Mononuclear cell (primary cell): ENCODE results near the gene TIGD3. TPM values are rescaled to one million over a fixed set of nuclear protein-coding genes. Genes with fewer than 3 reads are reported as not detected.

ENCODE experiments used
- H3K27me3 ChIP-seq: 2 replicates; pipeline ENCODE4 v1.6.0; 2011; ENCODE audit warnings: low read length, control low read depth; ENCODE audit not compliant: insufficient read depth
- H3K4me1 ChIP-seq: 2 replicates; pipeline ENCODE4 v1.5.1; 2011; ENCODE audit warnings: mild to moderate bottlenecking, low read length, control low read depth; ENCODE audit not compliant: insufficient read depth
- H3K4me3 ChIP-seq: 2 replicates; pipeline ENCODE4 v1.5.1; 2011; ENCODE audit warnings: mild to moderate bottlenecking, low read length, moderate library complexity
- H3K9me3 ChIP-seq: 2 replicates; pipeline ENCODE4 v1.5.1; 2011; ENCODE audit warnings: low read depth, mild to moderate bottlenecking, control low read depth, low read length
- total RNA-seq: library from RNA; depleted of rRNA; stranded (reverse); fragments of >200 nt; gene quantifications from one replicate; pipeline ENCODE4 v1.2.3, GENCODE V29; 2012

TIGD3 gene, protein sequence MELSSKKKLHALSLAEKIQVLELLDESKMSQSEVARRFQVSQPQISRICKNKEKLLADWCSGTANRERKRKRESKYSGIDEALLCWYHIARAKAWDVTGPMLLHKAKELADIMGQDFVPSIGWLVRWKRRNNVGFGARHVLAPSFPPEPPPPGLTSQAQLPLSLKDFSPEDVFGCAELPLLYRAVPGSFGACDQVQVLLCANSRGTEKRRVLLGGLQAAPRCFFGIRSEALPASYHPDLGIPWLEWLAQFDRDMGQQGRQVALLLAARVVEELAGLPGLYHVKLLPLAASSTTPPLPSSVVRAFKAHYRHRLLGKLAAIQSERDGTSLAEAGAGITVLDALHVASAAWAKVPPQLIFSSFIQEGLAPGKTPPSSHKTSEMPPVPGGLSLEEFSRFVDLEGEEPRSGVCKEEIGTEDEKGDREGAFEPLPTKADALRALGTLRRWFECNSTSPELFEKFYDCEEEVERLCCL
- 0.42 TPM for total RNA-seq

- Histone ChIP-seq H3K9me3 (no peaks in the 10 kb centered on the region), H3K4me1 (peaks cover 13% of the 10 kb centered on the region), H3K4me3 (peak within 1 kb of the TSS; percentile 55), H3K27me3 (no peaks in the 10 kb centered on the region)
Observed at GRCh38 chr11:65354265-65355012, at the start of gene TIGD3. Gene TIGD3 (plus strand): TSS chr11:65354751. CDS start chr11:65355809, 1,058 bp downstream.

DNA sequence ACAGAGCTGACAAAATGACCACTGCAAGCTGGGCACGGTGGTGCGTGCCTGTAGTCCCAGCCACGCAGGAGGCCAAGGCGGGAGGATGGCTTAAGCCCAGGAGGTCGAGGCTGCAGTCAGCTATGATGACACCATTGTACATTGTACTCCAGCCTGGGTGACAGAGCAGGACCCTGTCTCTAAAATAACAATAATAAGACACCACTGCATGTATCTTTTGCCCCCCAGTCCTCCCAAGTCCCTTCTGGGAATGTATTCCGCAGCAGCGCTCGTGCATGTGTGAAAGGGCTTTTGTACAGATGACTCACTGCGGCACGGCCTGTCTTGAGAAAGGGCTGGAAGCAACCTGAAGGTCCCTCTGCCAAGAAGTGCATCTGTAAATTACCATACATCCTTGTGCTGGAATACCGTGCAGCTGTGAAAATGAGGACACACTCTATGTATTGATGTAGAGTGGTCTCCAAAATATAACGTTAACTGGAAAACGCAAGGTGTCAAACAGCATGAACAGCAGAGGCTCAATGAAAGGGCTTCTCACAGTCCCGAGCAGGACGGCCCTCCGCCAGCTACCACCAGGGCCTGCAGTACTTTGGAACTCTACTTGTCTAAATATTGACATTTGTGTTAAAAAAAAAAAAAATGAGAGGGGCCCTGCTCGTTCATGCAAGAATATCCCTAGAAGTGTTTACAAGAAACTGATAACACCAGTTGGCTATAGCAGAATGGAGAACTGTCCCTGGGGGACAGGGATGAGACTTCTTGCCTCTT is 48.9 kb upstream of the TIGD3 start:
- no peaks in the 10 kb centered on the region for H3K9me3 ChIP-seq
- no peak overlapping the region for H3K4me3 ChIP-seq
- H3K27me3 ChIP-seq, result no peaks in the 10 kb centered on the region
- peaks cover 14% of the 10 kb centered on the region for H3K4me1 ChIP-seq

DNA sequence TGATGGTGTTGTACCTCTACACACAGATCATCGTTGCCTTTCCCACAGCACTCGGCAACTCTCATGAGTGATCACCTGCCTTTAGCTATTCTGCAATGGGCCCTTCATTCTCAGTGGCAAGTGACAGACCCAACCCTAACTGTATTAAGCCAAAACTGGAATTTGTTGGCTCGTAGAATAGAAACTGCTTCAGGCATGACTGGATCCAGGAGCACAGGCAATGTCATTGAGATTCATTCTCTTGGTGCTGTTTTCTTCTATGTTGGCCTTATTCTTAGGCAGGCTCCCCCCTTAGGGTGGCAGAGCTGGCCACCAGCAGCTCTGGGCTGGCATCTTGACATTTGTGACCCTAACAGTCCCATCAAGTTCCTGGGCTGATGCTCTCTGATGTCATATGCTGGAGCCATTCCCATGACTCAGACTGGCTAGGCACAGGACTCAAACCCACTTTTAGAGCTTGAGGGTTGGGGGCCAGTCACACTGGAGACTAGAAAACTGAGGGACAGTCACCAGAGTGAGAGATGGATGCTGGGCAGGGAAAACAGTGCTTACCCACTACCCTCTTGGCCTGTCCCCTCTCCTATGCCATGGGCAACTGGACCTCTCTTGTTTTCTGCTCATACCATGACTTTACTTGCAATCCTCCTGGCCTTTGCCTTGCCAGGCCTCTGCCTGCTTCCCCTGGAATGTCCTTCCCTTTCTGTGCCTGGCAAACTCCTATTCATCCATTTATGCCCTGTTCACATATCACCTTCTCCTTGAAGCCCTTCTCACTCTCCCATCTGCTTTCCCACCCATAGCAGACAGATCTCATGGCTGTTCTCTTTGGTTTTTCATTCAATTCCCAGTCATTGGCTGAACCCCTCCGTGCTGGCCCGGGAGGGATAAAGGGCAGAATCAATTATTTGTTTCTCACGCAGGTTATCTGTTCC is 47.0 kb upstream of the TIGD3 start:
- H3K9me3 ChIP-seq, result no peaks in the 10 kb centered on the region
- no peaks in the 10 kb centered on the region for H3K27me3 ChIP-seq
- no peak overlapping the region for H3K4me3 ChIP-seq
- peaks cover 14% of the 10 kb centered on the region for H3K4me1 ChIP-seq

DNA sequence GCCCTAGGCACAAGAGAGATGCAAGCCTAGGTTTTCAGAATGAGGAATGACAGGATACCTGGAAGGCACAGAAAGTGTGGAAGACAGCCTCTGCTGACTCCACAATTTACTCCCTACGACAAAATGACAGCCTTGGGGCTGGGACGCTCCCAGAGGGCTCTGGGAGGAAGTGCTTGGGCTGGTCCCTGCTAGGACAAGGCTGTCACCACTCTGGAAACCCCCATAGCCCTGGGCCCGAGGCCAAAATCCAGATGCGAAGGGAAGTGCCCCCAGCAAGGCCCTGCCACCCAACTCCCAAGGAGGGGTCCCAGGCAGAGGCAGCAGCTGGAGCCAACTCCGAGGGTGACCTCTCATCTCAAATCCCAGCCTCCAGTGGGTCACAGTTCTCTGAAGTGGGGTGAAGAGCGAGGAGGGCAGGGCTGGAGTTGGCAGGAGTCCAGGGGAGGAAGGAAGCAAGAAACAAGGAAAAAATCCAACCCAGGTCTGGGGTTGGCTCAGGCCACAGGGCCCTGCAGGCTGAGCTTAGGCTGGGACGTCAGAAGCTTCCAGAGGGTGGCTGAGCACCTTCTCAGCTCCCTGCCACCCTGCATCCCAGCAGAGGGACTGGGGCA is 46.2 kb upstream of the TIGD3 start:
- Histone ChIP-seq H3K4me1 (peaks cover 14% of the 10 kb centered on the region), H3K4me3 (no peak overlapping the region), H3K9me3 (no peaks in the 10 kb centered on the region), H3K27me3 (no peaks in the 10 kb centered on the region)

DNA sequence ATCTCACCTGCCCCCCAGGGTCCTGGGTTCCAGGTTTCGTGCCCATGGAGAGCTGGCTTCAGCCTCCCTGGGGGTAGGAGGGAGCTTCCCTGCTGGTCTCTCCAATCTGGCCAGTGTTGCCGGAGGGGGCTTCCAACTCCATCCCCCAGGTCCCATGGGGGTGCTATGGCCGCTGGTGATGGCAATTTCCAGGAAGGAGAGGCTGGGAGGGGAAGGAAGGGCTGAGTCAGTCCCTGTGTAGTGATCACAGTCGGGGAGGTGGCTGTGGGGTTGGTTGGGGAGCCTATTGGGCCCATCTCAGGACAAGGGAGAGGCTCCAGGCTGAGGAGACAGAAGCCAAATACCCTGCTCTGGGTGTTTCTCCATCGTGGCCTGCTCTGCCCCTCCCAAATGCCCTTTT is 45.5 kb upstream of the TIGD3 start:
- peaks cover 18% of the 10 kb centered on the region for H3K4me1 ChIP-seq
- no peaks in the 10 kb centered on the region for H3K9me3 ChIP-seq
- H3K4me3 ChIP-seq, result no peak overlapping the region
- H3K27me3 ChIP-seq, result no peaks in the 10 kb centered on the region

GRCh38 chr11:65310215-65310614 is 44.3 kb upstream of the TIGD3 start:
- no peak overlapping the region for H3K4me3 ChIP-seq
- H3K27me3 ChIP-seq, result no peaks in the 10 kb centered on the region
- H3K4me1 ChIP-seq, result peaks cover 23% of the 10 kb centered on the region
- no peaks in the 10 kb centered on the region for H3K9me3 ChIP-seq

DNA sequence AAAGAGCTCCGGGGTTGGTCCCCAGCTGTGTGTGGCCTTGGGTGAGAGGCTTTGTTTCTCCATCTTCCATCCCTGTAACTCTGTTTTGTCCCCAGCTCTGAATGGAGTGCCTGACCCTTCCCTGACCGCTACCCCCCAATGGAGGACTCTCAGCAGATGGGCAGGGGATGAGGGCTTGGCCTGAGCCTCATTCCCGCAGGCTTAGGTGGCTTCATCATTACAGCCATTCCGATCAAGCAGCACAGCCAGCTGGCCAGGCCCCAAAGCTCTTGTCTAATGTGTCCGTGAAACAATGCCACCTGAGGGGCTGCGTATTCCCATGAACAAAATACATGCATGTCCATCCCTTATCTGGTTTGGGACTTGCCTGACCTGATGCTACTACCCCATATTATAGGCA is 43.8 kb upstream of the TIGD3 start:
- H3K27me3 ChIP-seq, result no peaks in the 10 kb centered on the region
- H3K4me1 ChIP-seq, result peaks cover 28% of the 10 kb centered on the region
- H3K4me3 ChIP-seq, result no peak overlapping the region
- H3K9me3 ChIP-seq, result no peaks in the 10 kb centered on the region

- Histone ChIP-seq H3K4me1 (peaks cover 33% of the 10 kb centered on the region), H3K27me3 (no peaks in the 10 kb centered on the region), H3K9me3 (no peaks in the 10 kb centered on the region), H3K4me3 (no peak overlapping the region)
Observed at GRCh38 chr11:65311170-65311678, 43.3 kb upstream of the TIGD3 start.

- H3K27me3 ChIP-seq, result no peaks in the 10 kb centered on the region
- no peaks in the 10 kb centered on the region for H3K9me3 ChIP-seq
- H3K4me3 ChIP-seq, result peak within 1 kb of the TSS; percentile 65
- peaks cover 28% of the 10 kb centered on the region for H3K4me1 ChIP-seq
Observed at GRCh38 chr11:65314501-65315203, 39.9 kb upstream of the TIGD3 start, which contains the start of gene CDC42EP2. Gene CDC42EP2 (plus strand): TSS chr11:65314866. CDS start chr11:65320899, 6,033 bp downstream.

- Histone ChIP-seq H3K4me1 (peaks cover 28% of the 10 kb centered on the region), H3K27me3 (no peaks in the 10 kb centered on the region), H3K4me3 (peak overlapping the region; percentile 65), H3K9me3 (no peaks in the 10 kb centered on the region)
Observed at GRCh38 chr11:65315204-65315865, 39.2 kb upstream of the TIGD3 start.

- Histone ChIP-seq H3K4me1 (peaks cover 28% of the 10 kb centered on the region), H3K4me3 (peak overlapping the region; percentile 65), H3K27me3 (no peaks in the 10 kb centered on the region), H3K9me3 (no peaks in the 10 kb centered on the region)
Observed at GRCh38 chr11:65315866-65316226, 38.7 kb upstream of the TIGD3 start.

GRCh38 chr11:65316227-65317024 is 38.1 kb upstream of the TIGD3 start:
- Histone ChIP-seq H3K4me3 (peak overlapping the region; percentile 65), H3K9me3 (no peaks in the 10 kb centered on the region)

More at GRCh38 chr11:65316227-65317024, 38.1 kb upstream of the TIGD3 start:
- Histone ChIP-seq H3K4me1 (peaks cover 28% of the 10 kb centered on the region), H3K27me3 (no peaks in the 10 kb centered on the region)
